Activated gamma-delta T cell treated with Interleukin-2 at 50 U/mL for 16 hours (primary cell): ENCODE data around the gene ATRIP.

Experiments
- DNase-seq: peaks from one replicate; pipeline ENCODE4 v3.0.0-alpha.2; 2020

Gene ATRIP

DNA sequence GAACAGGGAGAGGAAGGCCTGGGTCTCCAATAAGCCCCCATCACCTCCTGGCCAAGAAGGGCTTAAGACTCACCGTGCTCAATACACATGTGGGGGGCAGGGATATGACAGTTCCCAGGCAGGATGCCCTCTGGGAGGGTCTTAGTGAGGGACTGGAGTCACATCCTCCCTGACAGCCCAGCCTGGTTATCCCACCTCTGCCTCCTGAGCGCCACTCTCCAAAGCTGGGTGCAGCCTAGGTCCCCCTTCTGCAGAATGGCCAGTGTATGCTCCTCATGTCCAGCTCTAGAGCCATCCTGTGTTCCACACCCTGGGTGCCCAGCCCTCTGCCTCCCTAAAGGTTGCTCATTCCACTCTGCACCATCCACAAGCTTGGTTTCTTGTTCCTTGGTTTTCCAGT is 58.6 kb downstream of the ATRIP start:
- DNase-seq: no peak

DNA sequence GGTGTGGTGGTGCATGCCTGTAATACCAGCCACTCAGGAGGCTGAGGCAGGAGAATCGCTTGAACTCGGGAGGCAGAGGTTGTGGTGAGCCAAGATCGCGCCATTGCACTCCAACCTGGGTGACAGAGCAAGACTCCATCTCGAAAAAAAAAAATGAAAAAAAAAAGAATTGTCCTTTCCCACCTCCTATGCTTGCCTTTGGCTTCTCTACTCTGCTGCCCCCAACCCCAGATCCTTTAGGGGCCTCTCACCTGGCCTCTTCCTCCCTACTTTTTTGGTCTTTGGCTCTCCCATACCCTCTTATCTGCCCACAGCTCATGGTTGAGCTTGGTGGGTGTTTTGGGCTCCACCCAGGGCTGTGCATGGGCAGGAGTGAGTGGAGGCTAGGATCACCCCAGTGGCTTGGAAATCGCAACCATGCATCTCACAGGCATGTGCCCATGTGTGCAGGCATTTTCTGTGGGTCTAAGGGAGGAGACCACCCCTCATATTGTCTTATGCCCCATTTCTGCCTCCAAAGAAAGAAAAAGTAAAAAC is 59.5 kb downstream of the ATRIP start:
- no peak for DNase-seq

DNA sequence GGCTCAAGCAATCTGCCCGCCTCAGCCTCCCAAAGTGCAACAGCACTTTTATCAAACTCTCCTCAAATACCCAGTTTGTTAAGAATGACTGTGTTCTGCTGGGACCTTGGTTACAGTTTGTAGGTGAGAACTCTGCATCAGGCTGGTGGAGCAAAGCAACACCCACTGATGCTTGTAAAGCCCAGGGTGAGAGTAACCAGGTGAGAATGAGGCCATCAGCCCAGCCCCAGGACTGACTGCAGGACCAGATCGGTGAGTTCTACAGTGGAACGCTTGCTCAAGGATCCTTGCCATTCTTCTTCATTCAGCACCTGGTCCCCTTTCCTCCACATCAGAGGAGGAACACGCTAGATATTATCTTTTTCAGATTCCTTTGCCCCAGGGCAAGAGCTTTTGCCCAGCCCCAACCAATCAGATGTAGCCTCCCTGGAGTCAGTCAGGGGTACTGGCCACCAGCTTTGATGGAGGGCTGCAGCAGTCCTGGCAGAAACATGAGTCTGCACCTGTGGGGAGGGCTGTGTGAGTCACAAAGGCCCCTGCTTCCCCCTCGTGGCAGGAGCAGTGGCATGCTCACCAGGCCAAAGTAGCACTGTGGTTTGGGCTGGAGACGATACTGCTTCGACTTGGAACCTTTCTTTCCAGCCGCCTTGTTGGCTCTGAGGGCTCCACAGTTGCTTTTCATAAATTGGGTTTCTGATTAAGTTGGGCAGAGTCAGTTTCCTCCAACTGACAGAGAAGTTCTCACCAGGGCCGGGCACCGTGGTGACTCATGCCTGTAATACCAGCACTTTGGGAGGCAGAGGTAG is 60.9 kb downstream of the ATRIP start:
- peak; percentile 78 for DNase-seq

DNA sequence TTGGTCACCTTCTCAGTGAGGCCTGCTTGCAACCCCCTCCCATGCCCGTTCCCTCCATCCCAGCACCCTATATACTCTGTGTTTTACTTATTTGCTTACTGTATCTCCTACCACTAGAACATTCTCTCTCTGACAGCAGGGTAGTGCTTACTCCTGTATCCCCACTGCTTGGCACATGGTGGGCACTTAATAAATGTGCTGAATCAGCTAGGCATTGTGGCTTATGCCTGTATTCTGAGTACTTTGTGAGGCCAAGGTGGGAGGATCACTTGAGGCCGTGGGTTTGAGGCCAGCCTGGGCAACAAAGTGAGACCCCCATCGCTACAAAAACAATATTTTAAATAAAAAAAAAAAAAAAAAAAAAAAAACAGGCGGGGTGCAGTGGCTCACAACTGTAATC is 65.0 kb downstream of the ATRIP start:
- DNase-seq: no peak

DNA sequence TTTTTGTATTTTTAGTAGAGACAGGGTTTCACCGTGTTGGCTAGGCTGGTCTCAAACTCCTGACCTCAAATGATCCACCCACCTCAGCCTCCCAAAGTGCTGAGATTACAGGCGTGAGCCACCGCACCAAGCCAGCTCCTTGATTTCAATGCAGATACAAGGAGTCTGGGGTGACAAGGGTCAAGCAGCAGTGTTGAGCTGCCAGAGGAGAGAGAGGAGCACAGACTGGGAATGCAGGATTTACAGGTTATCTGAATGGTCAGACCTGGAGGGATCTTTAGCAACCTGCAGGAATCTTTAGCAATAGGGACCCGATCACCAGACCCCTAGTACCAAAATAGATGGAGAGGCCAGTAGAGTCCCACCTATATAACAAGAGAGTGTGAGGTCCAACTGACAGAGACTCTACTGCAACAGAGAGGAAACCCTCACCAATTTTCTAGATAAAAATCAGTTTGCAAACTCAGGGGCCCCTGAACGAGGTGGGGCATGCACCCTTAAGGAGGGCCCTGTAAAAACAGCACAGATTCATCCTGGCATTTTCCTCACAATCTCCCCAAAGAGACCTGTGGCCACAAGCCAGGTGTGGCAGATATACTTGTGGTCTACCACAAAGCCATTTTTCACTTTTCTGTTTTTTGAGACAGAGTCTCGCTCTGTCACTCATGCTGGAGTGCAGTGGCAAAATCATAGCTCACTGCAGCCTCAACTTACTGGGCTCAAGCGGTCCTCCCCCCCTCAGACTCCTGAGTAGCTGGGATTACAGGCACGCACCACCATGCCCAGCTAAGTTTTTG is 68.1 kb downstream of the ATRIP start:
- DNase-seq: no peak
